Transverse colon (tissue), 4 donors: Measurements from ENCODE around the gene FREM2. TPM values are rescaled to one million over a fixed set of nuclear protein-coding genes. Genes with fewer than 3 reads are reported as not detected.
A peak's percentile ranks its signal among the peaks of the same experiment; 100 is the strongest.

ENCODE experiments used
- DNase-seq: peaks from one replicate; pipeline ENCODE4 v3.0.0-alpha.2; 2019
- H3K27ac ChIP-seq, 4 donors: fragments of 200-600 bp; sonication (generic); 2 replicates each; pipeline ENCODE4 v1.5.1; 2016 to 2018; ENCODE audit warnings: inconsistent platforms in 4 of 4
- H3K27me3 ChIP-seq: fragments of 200-600 bp; sonication (generic); 2 replicates; pipeline ENCODE4 v1.5.1; 2017; ENCODE audit warnings: inconsistent platforms
- H3K36me3 ChIP-seq, 4 donors: fragments of 200-600 bp; sonication (generic); 2 replicates each; pipeline ENCODE4 v1.5.1; 2017 to 2019; ENCODE audit warnings: inconsistent platforms in 4 of 4
- H3K4me1 ChIP-seq, 4 donors: fragments of 200-600 bp; sonication (generic); 2 replicates each; pipeline ENCODE4 v1.5.1; 2017 to 2020; ENCODE audit warnings: inconsistent platforms in 4 of 4
- H3K4me3 ChIP-seq, 4 donors: fragments of 200-600 bp; sonication (generic); 1 replicate in 1 of 4; 2 replicates in 3 of 4; pipeline versions ENCODE4 v1.5.1 to v1.6.1; 2017 to 2019; ENCODE audit warnings: inconsistent platforms in 4 of 4
- H3K9me3 ChIP-seq, 2 donors: fragments of 200-600 bp; sonication (generic); 2 replicates each; pipeline ENCODE4 v1.5.1; 2017 to 2019; ENCODE audit warnings: inconsistent platforms in 2 of 2
- EP300 ChIP-seq: sonication (generic); formaldehyde crosslinking; IDR thresholded peaks from one replicate; pipeline ENCODE4 v1.6.1; 2017; ENCODE audit warnings: antibody characterized with exemption, low read depth
- POLR2A ChIP-seq: fragments of 450-650 bp; IDR thresholded peaks from one replicate; pipeline ENCODE4 v1.6.1; 2016; ENCODE audit warnings: antibody characterized with exemption, mild to moderate bottlenecking, moderate library complexity
- POLR2AphosphoS5 ChIP-seq, 3 donors: sonication (generic); formaldehyde crosslinking; IDR thresholded peaks; one replicate each; pipeline ENCODE4 v1.6.1; 2016; ENCODE audit warnings: antibody characterized with exemption in 3 of 3
- WGBS, 2 donors: methylation state at CpG; one replicate each; pipeline ENCODE4 v1.1.5; 2018; ENCODE audit warnings: low coverage in 1 of 2; 5-methylcytosine and 5-hydroxymethylcytosine counted together
- in situ Hi-C, 4 donors: fragments of 200-750 bp; cut with MboI; loops; one replicate each; pipeline versions ENCODE4 v1.15.0 to v1.15.1; 2017; ENCODE audit warnings: low sequenced_read_pairs in 3 of 4, low pct_ligation_motif_present in 1 of 4, low pct_unique_long_range_greater_than_20kb in 1 of 4
- intact Hi-C: fragments of 100-400 bp; cut with DNase I; formaldehyde crosslinking; loops from one replicate; pipeline ENCODE4 v1.15.1; 2023; ENCODE audit warnings: low total_unique reads
- total RNA-seq, 4 donors: library from RNA; depleted of rRNA; stranded (reverse); fragments of >200 nt; gene quantifications; one replicate each; pipeline ENCODE4 v1.1.0, GENCODE V29; 2016
- TF ChIP-seq, protein P1 (sequence below), 5 experiments: fragments of 200-600 bp in 3 of 5; fragments of 450-650 bp in 2 of 5; sonication (generic) in 3 of 5; IDR thresholded peaks; 1 replicate in 2 of 5; 2 replicates in 3 of 5; pipeline ENCODE4 v1.5.1; 2016 to 2017; ENCODE audit warnings: antibody characterized with exemption in 5 of 5, inconsistent platforms in 3 of 5, mild to moderate bottlenecking in 2 of 5, moderate library complexity in 1 of 5

Gene FREM2
- total RNA-seq, 4 donors from 2014 or later, result 0.40 to 2.2 (median 1.2) TPM

DNA sequence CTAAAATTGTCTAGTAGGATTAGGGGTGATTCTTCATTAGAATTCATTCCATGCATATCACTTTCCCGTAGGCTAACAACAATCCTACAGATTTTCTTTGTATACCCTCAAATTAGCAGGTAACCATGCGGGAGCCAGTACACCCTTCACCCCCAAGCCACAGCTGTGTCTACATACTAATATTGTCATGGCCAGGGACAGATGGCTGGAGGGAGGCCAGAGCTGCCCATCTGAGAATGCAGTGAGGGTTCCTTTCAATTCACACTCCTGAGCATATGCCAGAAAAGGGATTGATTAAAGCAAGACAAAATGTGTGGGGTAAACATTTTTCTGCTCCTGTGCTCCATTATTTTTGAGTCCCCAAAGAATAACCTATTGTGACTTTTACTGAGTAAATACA lies 68.9 kb downstream of the FREM2 start:
- TF ChIP-seq POLR2AphosphoS5 (IDR thresholded peaks at IDR 0.05), result no peak
- TF ChIP-seq, protein P1, sequence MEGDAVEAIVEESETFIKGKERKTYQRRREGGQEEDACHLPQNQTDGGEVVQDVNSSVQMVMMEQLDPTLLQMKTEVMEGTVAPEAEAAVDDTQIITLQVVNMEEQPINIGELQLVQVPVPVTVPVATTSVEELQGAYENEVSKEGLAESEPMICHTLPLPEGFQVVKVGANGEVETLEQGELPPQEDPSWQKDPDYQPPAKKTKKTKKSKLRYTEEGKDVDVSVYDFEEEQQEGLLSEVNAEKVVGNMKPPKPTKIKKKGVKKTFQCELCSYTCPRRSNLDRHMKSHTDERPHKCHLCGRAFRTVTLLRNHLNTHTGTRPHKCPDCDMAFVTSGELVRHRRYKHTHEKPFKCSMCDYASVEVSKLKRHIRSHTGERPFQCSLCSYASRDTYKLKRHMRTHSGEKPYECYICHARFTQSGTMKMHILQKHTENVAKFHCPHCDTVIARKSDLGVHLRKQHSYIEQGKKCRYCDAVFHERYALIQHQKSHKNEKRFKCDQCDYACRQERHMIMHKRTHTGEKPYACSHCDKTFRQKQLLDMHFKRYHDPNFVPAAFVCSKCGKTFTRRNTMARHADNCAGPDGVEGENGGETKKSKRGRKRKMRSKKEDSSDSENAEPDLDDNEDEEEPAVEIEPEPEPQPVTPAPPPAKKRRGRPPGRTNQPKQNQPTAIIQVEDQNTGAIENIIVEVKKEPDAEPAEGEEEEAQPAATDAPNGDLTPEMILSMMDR (IDR thresholded peaks at IDR 0.05), result no peak
- TF ChIP-seq EP300, result no peak
- TF ChIP-seq POLR2A, result no peak
- no peaks in the 10 kb centered on the region for H3K27me3 ChIP-seq
- WGBS, 2 donors, result 74 to 95% methylated on average over 2 of the region's 2 CpGs
- no peaks in the 10 kb centered on the region for H3K9me3 ChIP-seq
- no peak for DNase-seq
- H3K4me3 ChIP-seq, result no peak overlapping the region
- no peaks in the 10 kb centered on the region for H3K4me1 ChIP-seq
- intact Hi-C loops (no loop called here), in situ Hi-C loops (no loop called here)
- H3K36me3 ChIP-seq, result no peaks in the 10 kb centered on the region
- H3K27ac ChIP-seq, result no peak overlapping the region

DNA sequence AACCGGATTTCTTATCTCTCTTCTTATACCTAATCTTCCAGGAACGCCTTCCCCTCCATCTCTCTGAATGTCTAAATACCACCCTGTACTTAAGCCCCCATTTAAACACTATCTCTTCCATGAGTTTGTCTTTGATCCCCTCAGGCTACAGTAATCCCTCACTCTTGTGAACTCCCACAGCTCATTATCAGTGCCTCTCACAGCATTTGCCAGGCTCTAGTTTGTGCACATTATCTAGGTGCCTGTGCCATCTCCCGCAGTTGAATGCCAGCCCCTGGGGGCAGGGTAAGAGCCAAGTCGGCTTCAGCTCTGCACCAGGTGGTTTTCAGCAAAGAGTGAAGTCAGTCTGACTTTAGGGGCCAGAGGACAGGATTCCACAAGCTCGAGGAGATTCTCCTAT lies 71.4 kb downstream of the FREM2 start:
- no peaks in the 10 kb centered on the region for H3K27me3 ChIP-seq
- no peaks in the 10 kb centered on the region for H3K36me3 ChIP-seq
- no peaks in the 10 kb centered on the region for H3K9me3 ChIP-seq
- intact Hi-C loops, result no loop called here
- TF ChIP-seq EP300 (no peak), POLR2AphosphoS5 (IDR thresholded peaks at IDR 0.05) (no peak)
- in situ Hi-C loops, result no loop called here
- H3K4me3 ChIP-seq, result no peak overlapping the region
- WGBS, 2 donors, result 50 to 61% methylated on average over 3 to 5 of the region's 5 CpGs
- DNase-seq, result no peak
- H3K4me1 ChIP-seq, result no peaks in the 10 kb centered on the region
- H3K27ac ChIP-seq, result no peak overlapping the region

DNA sequence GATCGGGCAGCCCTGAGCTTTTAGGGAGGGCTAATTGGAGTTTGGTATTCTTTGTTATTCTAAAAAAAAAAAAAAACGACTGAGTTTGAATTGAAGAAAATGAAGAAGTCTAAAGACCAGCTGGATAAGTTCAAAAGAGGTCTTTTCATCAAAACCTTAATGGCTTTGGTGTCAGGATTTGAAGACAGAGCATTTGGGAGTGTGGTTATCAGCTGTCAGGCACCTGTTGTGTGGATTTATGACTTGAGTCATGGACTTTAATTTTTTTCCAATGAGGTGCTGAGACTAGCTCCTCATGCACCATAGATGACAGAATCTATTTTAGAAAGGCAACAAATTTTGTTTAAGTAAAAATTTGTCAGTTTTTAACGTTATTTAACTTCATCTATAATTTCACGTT lies 72.5 kb downstream of the FREM2 start:
- Histone ChIP-seq H3K4me1 (no peaks in the 10 kb centered on the region), H3K27ac (no peak overlapping the region), H3K9me3 (no peaks in the 10 kb centered on the region), H3K36me3 (no peaks in the 10 kb centered on the region), H3K27me3 (no peaks in the 10 kb centered on the region), H3K4me3 (no peak overlapping the region)
- in situ Hi-C loops (no loop called here), intact Hi-C loops (no loop called here)
- DNase-seq, result no peak
- TF ChIP-seq POLR2AphosphoS5 (IDR thresholded peaks at IDR 0.05), result no peak
- WGBS, 2 donors, result 54 to 63% methylated on average over 4 of the region's 4 CpGs

DNA sequence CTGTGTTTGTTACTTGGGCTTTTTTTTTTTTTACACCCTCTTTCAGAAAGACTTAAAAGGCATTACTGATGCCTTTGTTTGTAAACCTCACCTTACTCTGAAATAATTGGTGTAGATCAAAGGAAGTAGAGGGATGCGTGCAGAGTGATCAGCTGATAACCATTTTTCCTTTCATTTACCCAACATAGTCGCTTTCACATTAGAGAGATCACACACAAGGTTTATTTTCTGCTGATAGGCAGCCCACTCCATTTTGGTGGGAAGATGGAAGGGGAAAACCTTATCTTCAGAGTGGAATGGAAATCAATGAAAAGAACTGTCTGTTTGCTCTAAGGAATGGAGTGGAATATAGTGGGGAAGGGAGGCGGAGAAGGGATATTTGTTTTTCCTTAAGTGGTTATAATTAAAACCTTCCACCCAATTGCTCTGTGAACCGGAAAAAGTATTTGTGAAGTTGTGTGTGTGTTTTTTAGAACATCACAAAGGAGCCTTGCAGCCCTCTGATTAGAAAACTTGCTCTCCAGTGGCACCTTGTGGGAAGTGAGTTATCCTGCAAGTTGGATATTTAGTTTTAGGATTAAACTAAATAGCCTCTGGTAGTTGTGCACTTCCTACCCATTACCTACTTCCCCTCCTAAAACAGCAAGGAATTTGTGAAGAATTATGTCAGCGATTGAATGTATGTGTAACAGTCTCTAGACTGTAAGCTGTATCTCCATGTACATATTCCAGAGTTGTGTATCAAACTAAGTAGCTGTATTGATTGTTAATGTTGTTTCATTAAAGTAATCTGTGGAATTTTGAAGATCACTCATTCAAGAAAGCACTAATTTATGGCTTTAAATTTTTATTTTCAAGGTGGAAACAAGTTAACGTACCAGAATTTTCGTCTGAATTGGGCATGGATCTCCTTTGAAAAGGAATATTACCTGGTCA lies 76.8 kb downstream of the FREM2 start:
- Histone ChIP-seq H3K27ac (no peak overlapping the region), H3K9me3 (no peaks in the 10 kb centered on the region), H3K27me3 (no peaks in the 10 kb centered on the region), H3K4me3 (no peak overlapping the region), H3K36me3 (no peaks in the 10 kb centered on the region), H3K4me1 (no peaks in the 10 kb centered on the region)
- in situ Hi-C loops, result no loop called here
- WGBS, 2 donors, result 26 to 30% methylated on average over 7 of the region's 7 CpGs
- intact Hi-C loops, result no loop called here
- DNase-seq, result no peak
- TF ChIP-seq, protein P1 (IDR thresholded peaks at IDR 0.05), result peak; percentile 26 to 51 (median 46)
- TF ChIP-seq POLR2A, result no peak

DNA sequence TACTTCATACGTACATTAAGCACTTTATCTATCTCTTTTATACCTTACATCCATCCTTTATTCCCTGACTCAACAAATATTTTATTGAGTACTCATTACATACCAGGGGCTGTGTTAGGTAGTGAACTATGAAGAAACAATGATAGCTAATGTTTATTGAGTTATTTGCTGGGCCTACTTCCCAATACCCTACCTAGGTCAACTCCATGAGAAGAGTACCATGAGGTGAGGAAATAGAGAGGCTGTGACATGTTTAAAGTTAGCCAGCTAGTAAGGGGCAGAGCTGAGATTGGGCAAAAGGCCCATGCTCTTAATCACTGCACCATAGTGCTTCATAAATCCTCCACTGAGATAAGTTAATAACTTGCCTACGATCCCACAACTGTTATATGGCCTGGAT lies 79.9 kb downstream of the FREM2 start:
- intact Hi-C loops (loop anchor here (5.0 kb wide), 1 partner anchor 79 kb away; the partner anchor contains the start of gene FREM2), in situ Hi-C loops (no loop called here)
- 55 to 60% methylated on average over 2 of the region's 2 CpGs for WGBS, 2 donors
- H3K36me3 ChIP-seq, result no peaks in the 10 kb centered on the region
- no peaks in the 10 kb centered on the region for H3K9me3 ChIP-seq
- H3K4me3 ChIP-seq, result no peak overlapping the region
- no peak overlapping the region for H3K27ac ChIP-seq
- H3K4me1 ChIP-seq, result no peaks in the 10 kb centered on the region
- no peak for DNase-seq
- no peaks in the 10 kb centered on the region for H3K27me3 ChIP-seq
- TF ChIP-seq EP300, result no peak
- TF ChIP-seq, protein P1 (IDR thresholded peaks at IDR 0.05), result no peak
